H7 (cell line): Measurements from ENCODE around the gene PTAR1. TPM values are rescaled to one million over a fixed set of nuclear protein-coding genes. Genes with fewer than 3 reads are reported as not detected.
"Not testable (repeated sequence)": the region's sequence is repeated elsewhere in the genome, so short reads cannot be mapped to it uniquely, and the experiment has no call there.

Source experiments
- DNase-seq: peaks from one replicate; pipeline ENCODE4 v3.0.0; 2012
- H3K27me3 ChIP-seq: 2 replicates; pipeline ENCODE4 v1.6.0; 2011; ENCODE audit warnings: mild to moderate bottlenecking, low read length; ENCODE audit not compliant: control insufficient read depth, insufficient read depth
- H3K36me3 ChIP-seq: replicated peaks from 2 replicates; pipeline ENCODE4 v1.5.1; 2011; ENCODE audit warnings: low read length; ENCODE audit not compliant: control insufficient read depth, insufficient read depth
- H3K4me3 ChIP-seq: 2 replicates; pipeline ENCODE4 v1.5.1; 2011; ENCODE audit warnings: low read depth, mild to moderate bottlenecking, control low read depth, low read length, moderate library complexity; ENCODE audit not compliant: insufficient read depth
- total RNA-seq: library from RNA; depleted of rRNA; stranded (reverse); fragments of >200 nt; shearing (Covaris generic); gene quantifications from 2 replicates; pipeline ENCODE4 v1.2.3, GENCODE V29; 2014

The PTAR1 gene
- total RNA-seq, 1 experiment from 2014 or later = 66.7 TPM

DNA sequence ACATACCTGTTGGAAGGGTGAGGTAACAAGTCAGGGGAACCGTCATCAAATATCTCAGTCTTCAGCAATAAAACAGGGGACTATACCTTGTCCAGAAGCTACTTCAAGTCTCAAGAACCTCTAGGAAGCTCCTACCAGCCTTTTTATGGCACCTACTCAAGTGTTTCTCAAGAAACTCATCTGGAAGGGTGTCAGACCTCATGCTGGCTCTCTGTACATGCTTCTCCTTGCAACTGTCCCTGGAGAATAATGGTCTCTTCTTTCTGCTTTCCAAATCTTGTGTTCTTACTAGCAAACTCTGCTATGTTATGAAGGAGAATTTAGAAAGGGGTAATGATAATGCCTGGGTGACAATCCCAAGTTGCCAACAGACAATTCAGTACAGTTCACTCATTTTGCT, 8.3 kb upstream of the PTAR1 start:
- no peak for DNase-seq
- H3K27me3 ChIP-seq = no peaks in the 10 kb centered on the region
- H3K36me3 ChIP-seq = no peaks in the 10 kb centered on the region

DNA sequence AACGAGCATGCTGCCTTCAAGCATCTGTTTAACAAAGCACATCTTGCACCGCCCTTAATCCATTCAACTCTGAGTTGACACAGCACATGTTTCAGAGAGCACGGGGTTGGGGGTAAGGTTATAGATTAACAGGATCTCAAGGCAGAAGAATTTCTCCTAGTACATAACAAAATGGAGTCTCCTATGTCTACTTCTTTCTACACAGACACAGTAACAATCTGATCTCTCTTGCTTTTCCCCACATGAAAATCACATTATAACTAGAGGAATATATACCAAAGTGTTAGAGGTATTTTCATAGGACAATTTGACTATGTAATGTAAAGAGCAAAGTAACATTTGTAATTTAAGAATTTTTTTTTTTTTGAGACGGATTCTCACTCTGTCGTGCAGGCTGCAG, 4.1 kb upstream of the PTAR1 start:
- H3K27me3 ChIP-seq, H3K36me3 ChIP-seq, DNase-seq, H3K4me3 ChIP-seq: not testable (repeated sequence)

More for the DNA sequence above, 8.3 kb upstream of the PTAR1 start:
- H3K4me3 ChIP-seq = no peak overlapping the region

- H3K27me3 ChIP-seq = no peaks in the 10 kb centered on the region
- 0 out of 2 replicates have a peak, but pooled peaks cover 1% of the 10 kb centered on the region for H3K36me3 ChIP-seq
- no peak for DNase-seq
- no peak overlapping the region for H3K4me3 ChIP-seq
These were observed 2.7 kb upstream of the PTAR1 start for GRCh38 chr9:69762527-69762926.

DNA sequence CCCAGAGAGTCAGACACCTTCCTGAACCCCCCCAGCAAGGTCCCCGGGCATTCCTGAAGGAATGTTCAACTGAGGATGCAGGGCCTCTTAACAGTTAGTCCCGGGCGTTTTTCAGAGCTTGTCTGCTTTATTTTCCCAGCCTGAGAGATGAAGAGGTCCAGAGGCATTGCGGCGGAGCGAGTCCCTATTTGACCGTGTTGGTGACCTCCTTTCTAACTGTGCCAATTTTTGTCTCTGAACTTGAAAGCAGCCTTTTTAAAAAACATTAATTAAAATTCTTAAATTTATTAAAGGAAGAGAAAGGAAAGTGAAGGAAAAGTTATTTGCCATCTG, 433 bp upstream of the PTAR1 start:
- H3K4me3 ChIP-seq = peak overlapping the region; percentile 40
- H3K27me3 ChIP-seq = no peaks in the 10 kb centered on the region
- peaks cover 2% of the 10 kb centered on the region; the same call in 1 of the 2 replicates for H3K36me3 ChIP-seq
- no peak for DNase-seq

GRCh38 chr9:69759021-69759420, 790 bp downstream of the PTAR1 start:
- Histone ChIP-seq H3K27me3 (no peaks in the 10 kb centered on the region), H3K4me3 (peak overlapping the region; percentile 83), H3K36me3 (peaks cover 2% of the 10 kb centered on the region; the same call in 1 of the 2 replicates)
- DNase-seq = no peak

GRCh38 chr9:69757996-69758675, 1.7 kb downstream of the PTAR1 start:
- DNase-seq = no peak
- peaks cover 2% of the 10 kb centered on the region; the same call in 1 of the 2 replicates for H3K36me3 ChIP-seq
- no peaks in the 10 kb centered on the region for H3K27me3 ChIP-seq
- H3K4me3 ChIP-seq = peak overlapping the region; percentile 19; the same call in 1 of the 2 replicates

GRCh38 chr9:69755205-69755604, 4.6 kb downstream of the PTAR1 start:
- no peak for DNase-seq
- H3K27me3 ChIP-seq = no peaks in the 10 kb centered on the region
- H3K4me3 ChIP-seq = no peak overlapping the region
- peaks cover 2% of the 10 kb centered on the region for H3K36me3 ChIP-seq

DNA sequence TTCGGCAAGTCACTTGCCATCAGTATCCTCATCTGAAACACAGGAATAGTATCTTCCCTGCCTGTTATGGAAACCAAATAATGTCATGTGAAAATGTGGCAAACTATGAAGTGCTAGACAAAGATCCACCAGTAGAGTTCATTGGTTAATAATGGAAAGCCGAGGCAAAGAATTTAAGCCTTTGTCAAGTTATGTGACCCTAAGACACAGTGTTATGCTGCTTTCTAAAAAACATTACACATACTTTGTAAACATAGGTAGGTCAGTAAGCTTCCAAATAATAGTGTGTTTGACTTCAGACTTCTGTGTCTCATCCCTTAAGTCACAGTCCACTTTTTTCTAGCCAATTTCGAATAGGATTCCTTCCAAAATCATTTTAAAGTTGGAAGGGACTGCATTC, 6.0 kb downstream of the PTAR1 start:
- no peak for DNase-seq
- no peak overlapping the region for H3K4me3 ChIP-seq
- H3K36me3 ChIP-seq = peaks cover 2% of the 10 kb centered on the region
- no peaks in the 10 kb centered on the region for H3K27me3 ChIP-seq

- Histone ChIP-seq H3K36me3 (no peaks in the 10 kb centered on the region; the same call in 1 of the 2 replicates), H3K27me3 (no peaks in the 10 kb centered on the region), H3K4me3 (no peak overlapping the region)
- no peak for DNase-seq
These were observed 9.7 kb downstream of the PTAR1 start for GRCh38 chr9:69750085-69750484.

GRCh38 chr9:69748304-69748703, 11.5 kb downstream of the PTAR1 start:
- DNase-seq = no peak
- no peak overlapping the region for H3K4me3 ChIP-seq
- no peaks in the 10 kb centered on the region for H3K27me3 ChIP-seq
- H3K36me3 ChIP-seq = peaks cover 2% of the 10 kb centered on the region

DNA sequence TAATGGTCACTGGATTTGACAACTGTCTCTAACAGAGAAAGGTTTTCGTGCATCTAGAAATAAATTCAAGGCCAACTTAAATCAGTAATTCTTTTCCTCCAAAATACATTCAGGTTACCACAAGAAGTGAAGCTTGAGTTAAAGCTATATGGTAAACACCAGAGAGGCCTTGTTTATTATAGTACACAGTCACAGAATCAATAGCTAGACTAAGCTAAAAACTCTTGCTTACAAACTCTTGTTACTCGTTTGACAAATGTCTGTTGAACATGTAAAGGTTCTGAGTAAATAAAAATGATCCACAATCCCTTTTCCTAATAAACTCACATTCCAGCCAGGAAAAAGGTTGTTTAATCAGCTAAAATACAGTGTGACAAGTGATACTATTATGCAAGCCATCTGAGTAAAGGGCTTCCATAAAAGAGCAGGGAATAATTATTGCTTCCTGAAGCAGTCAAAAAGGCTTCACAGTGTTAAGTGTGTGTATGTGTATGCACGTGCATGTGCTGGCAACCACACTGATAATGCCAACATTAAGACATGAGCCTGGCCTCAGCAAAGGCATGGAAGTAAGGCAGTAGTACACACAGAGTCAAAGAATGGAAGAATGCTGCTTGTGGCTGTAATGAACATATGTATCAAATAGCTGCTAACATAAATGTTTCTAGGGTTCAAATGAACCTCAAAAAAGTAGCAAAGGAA, 12.8 kb downstream of the PTAR1 start:
- no peaks in the 10 kb centered on the region for H3K27me3 ChIP-seq
- H3K36me3 ChIP-seq = peaks cover 2% of the 10 kb centered on the region
- no peak for DNase-seq
- no peak overlapping the region for H3K4me3 ChIP-seq

DNA sequence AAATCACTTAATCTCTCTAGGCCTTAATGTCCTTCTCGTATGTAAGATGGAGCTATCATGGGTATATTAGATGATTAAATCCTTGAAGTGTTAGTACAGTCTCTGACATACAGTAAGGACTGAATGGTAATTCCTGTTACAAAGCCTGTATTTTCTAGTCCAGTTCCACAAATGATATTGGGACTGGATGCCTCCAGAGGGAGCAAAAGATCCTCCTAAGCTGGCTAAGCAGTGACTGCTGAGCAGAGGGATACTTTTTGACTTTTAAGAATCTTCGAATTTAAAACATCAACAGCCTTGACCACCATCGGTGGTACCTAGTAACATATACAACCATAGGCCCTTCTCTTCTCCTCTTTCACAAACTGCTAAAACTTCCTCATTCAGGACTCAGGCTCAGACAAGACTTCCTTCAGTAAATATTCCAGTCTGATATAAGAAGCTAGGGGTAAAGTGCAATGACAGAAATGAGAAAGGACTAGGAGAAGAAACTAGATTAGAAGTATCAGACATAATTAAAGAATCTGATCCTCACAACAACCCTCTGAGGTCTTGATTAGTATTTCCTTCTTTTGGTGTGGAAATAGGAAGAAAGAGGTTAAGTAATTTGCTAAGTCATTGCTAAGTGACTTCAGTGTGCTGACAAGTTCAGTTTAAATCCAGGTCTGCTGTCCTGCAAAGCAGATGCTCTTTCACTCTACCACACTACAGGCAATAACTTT, 13.9 kb downstream of the PTAR1 start:
- Histone ChIP-seq H3K4me3 (no peak overlapping the region), H3K27me3 (no peaks in the 10 kb centered on the region), H3K36me3 (peaks cover 3% of the 10 kb centered on the region)
- DNase-seq = no peak

- H3K36me3 ChIP-seq = peaks cover 3% of the 10 kb centered on the region
These were observed 15.0 kb downstream of the PTAR1 start for GRCh38 chr9:69744688-69745380.

GRCh38 chr9:69743930-69744329, 15.9 kb downstream of the PTAR1 start:
- no peak for DNase-seq
- peaks cover 3% of the 10 kb centered on the region for H3K36me3 ChIP-seq
- no peak overlapping the region for H3K4me3 ChIP-seq
- H3K27me3 ChIP-seq = no peaks in the 10 kb centered on the region

More at GRCh38 chr9:69744688-69745380, 15.0 kb downstream of the PTAR1 start:
- H3K27me3 ChIP-seq = no peaks in the 10 kb centered on the region
- DNase-seq = no peak
- H3K4me3 ChIP-seq = no peak overlapping the region
